K562 (cell line): ENCODE data around the gene TUBA4B. TPM values are rescaled to one million over a fixed set of nuclear protein-coding genes. Genes with fewer than 3 reads are reported as not detected.

Experiments used
- ASH1L ChIP-seq: fragments of 450-650 bp; IDR thresholded peaks from 2 replicates; pipeline ENCODE4 v1.6.1; 2018; ENCODE audit warnings: borderline replicate concordance, mild to moderate bottlenecking, low read depth; ENCODE audit not compliant: partially characterized antibody
- DPF2 ChIP-seq: fragments of 450-650 bp; IDR thresholded peaks from 2 replicates; pipeline ENCODE4 v1.6.1; 2016
- ELF4 ChIP-seq: fragments of 450-650 bp; formaldehyde crosslinking; IDR thresholded peaks from 2 replicates; pipeline ENCODE4 v1.4.0; 2022; ENCODE audit warnings: missing genetic modification characterization
- HDAC2 ChIP-seq: fragments of 450-650 bp; IDR thresholded peaks from 2 replicates; pipeline ENCODE4 v1.6.1; 2016; ENCODE audit warnings: mild to moderate bottlenecking
- JUN ChIP-seq, 2 experiments: sonication (generic) in 1 of 2; formaldehyde crosslinking in 1 of 2; IDR thresholded peaks; 2 replicates each; pipeline versions ENCODE4 v1.6.1 to v1.8.0; 2012 to 2022; ENCODE audit warnings: borderline replicate concordance in 2 of 2, mild to moderate bottlenecking in 2 of 2, improper control_type of control experiment in 1 of 2, low read depth in 1 of 2, low read length in 1 of 2, missing genetic modification reagents in 1 of 2
- KDM4B ChIP-seq, 2 experiments: fragments of 450-650 bp in 1 of 2; sonication (generic) in 1 of 2; IDR thresholded peaks; 2 replicates each; pipeline ENCODE4 v1.6.1; 2016 to 2017; ENCODE audit warnings: borderline replicate concordance in 2 of 2, antibody characterized with exemption in 1 of 2, low read depth in 1 of 2, mild to moderate bottlenecking in 1 of 2
- KDM5B ChIP-seq: fragments of 200-600 bp; sonication (generic); IDR thresholded peaks from 2 replicates; pipeline ENCODE4 v1.6.1; 2012; ENCODE audit warnings: low read depth, mild to moderate bottlenecking, moderate library complexity, low read length, control low read depth, inconsistent platforms; ENCODE audit not compliant: insufficient replicate concordance
- MAX ChIP-seq: sonication (generic); formaldehyde crosslinking; IDR thresholded peaks from 2 replicates; pipeline ENCODE4 v1.9.0; 2022; ENCODE audit warnings: mild to moderate bottlenecking, missing genetic modification reagents
- NFXL1 ChIP-seq: fragments of 450-650 bp; formaldehyde crosslinking; IDR thresholded peaks from 2 replicates; pipeline ENCODE4 v1.4.0; 2021; ENCODE audit warnings: mild to moderate bottlenecking
- NRF1 ChIP-seq, 2 experiments: fragments of 450-650 bp; IDR thresholded peaks in 1 of 2; conservative IDR thresholded peaks in 1 of 2; 2 replicates each; pipeline ENCODE4 v1.6.1; 2014; ENCODE audit warnings: mild to moderate bottlenecking in 2 of 2
- ZBTB8A ChIP-seq: fragments of 450-650 bp; IDR thresholded peaks from 2 replicates; pipeline ENCODE4 v1.6.1; 2018; ENCODE audit warnings: mild to moderate bottlenecking, moderate library complexity; ENCODE audit not compliant: partially characterized antibody
- ZNF175 ChIP-seq: fragments of 200-800 bp; sonication (Bioruptor generic); IDR thresholded peaks from 2 replicates; pipeline ENCODE4 v1.6.1; 2016; ENCODE audit warnings: low read depth, mild to moderate bottlenecking, missing genetic modification characterization, missing compliant biosample characterization
- ZNF239 ChIP-seq: fragments of 250-450 bp; sonication (Bioruptor Pico); IDR thresholded peaks from 2 replicates; pipeline ENCODE4 v1.4.0; 2020; ENCODE audit warnings: mild to moderate bottlenecking
- polyA plus RNA-seq, 8 experiments: library from polyadenylated mRNA; depleted of rRNA in 4 of 8; stranded (reverse) in 5 of 8; unstranded in 3 of 8; fragments of >200 nt; fragmentation: Nextera tagmentation in 2 of 8; fragmentation: Illumina TruSeq in 1 of 8; extraction: Ambion mirVana in 2 of 8; extraction: Trizol in 1 of 8; gene quantifications; 2 replicates each; pipeline versions ENCODE4 v1.2.1 to v1.2.3, GENCODE V29; 2011 to 2014; ENCODE audit warnings: inconsistent platforms in 1 of 8, missing spikeins in 1 of 8
- total RNA-seq, 7 experiments: library from RNA; depleted of rRNA in 6 of 7; stranded (reverse); fragments of >200 nt in 6 of 7; fragmentation: Illumina TruSeq in 2 of 7; extraction: Trizol in 2 of 7; gene quantifications; 2 replicates each; pipeline versions ENCODE4 v1.2.1 to v1.2.3, GENCODE V29; 2011 to 2021; ENCODE audit warnings: low replicate concordance in 1 of 7
- TF ChIP-seq, protein P1 (sequence below), 2 experiments: fragments of 450-650 bp; IDR thresholded peaks; 2 replicates each; pipeline ENCODE4 v1.6.1; 2018; ENCODE audit warnings: mild to moderate bottlenecking in 2 of 2, low read depth in 1 of 2; ENCODE audit not compliant: partially characterized antibody in 2 of 2
- TF ChIP-seq, protein P2 (sequence below): fragments of 250-450 bp; sonication (Bioruptor Pico); IDR thresholded peaks from 2 replicates; pipeline ENCODE4 v1.4.0; 2020; ENCODE audit warnings: borderline replicate concordance
- TF ChIP-seq, protein P3 (sequence below): fragments of 450-650 bp; IDR thresholded peaks from 2 replicates; pipeline ENCODE4 v1.7.1; 2018; ENCODE audit warnings: mild to moderate bottlenecking, low read depth; ENCODE audit not compliant: partially characterized antibody

Gene TUBA4B
- total and polyA plus RNA-seq, 9 of the 15 experiments (the other 6 are each of a cell fraction or from before 2014, with no cell fraction given), result 0.04 TPM; not detected in 8

DNA sequence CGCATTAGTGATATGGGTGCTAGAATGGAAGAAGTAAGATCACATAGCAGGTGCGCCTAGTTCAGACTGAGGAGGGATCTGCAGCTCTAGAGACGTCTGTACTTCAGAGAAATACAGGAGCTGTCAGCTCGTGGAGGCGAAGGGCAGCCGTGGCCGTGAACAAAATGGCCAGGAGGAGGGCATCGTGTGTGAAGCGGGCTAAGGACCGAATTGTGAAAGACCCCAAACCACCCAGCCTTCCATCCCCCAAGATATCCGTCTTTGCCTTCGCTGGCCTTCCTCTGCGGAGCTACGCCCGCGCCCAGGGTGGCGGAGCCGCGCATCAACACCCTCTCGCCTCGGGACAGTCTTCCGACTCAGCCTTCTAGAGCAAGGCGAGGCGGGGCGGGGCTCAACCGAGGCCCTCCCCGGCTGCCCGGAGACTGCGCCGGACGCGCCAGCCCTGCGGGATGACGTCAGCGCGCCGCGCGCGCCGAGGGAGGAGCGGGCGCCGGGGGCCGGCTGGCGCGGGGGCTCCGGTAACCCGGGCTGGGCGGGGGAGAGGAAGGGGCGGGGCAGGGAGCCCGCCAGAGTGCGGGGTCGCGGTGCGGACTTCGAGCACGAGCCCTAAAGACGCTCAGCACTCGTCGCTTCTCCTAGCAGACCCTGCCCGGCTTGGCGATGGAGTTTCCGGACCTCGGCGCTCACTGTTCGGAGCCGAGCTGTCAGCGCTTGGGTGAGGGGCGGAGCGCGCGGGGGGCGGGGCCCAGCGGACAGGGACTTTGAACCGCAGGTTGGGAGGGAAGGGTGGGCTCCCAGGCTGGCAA lies 46.5 kb upstream of the TUBA4B start, which contains the start of gene ZFAND2B (continued):
- TF ChIP-seq, protein P1, sequence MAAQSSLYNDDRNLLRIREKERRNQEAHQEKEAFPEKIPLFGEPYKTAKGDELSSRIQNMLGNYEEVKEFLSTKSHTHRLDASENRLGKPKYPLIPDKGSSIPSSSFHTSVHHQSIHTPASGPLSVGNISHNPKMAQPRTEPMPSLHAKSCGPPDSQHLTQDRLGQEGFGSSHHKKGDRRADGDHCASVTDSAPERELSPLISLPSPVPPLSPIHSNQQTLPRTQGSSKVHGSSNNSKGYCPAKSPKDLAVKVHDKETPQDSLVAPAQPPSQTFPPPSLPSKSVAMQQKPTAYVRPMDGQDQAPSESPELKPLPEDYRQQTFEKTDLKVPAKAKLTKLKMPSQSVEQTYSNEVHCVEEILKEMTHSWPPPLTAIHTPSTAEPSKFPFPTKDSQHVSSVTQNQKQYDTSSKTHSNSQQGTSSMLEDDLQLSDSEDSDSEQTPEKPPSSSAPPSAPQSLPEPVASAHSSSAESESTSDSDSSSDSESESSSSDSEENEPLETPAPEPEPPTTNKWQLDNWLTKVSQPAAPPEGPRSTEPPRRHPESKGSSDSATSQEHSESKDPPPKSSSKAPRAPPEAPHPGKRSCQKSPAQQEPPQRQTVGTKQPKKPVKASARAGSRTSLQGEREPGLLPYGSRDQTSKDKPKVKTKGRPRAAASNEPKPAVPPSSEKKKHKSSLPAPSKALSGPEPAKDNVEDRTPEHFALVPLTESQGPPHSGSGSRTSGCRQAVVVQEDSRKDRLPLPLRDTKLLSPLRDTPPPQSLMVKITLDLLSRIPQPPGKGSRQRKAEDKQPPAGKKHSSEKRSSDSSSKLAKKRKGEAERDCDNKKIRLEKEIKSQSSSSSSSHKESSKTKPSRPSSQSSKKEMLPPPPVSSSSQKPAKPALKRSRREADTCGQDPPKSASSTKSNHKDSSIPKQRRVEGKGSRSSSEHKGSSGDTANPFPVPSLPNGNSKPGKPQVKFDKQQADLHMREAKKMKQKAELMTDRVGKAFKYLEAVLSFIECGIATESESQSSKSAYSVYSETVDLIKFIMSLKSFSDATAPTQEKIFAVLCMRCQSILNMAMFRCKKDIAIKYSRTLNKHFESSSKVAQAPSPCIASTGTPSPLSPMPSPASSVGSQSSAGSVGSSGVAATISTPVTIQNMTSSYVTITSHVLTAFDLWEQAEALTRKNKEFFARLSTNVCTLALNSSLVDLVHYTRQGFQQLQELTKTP (IDR thresholded peaks at IDR 0.05; ENCODE audit: low read depth in 1 of 2, partially characterized antibody in 2 of 2), result no peak
- TF ChIP-seq JUN (IDR thresholded peaks at IDR 0.05; ENCODE audit: borderline replicate concordance, low read depth, low read length) (peak; percentile 50; the same call in 1 of the 2 replicates), JUN (CRISPR knock-in tag; IDR thresholded peaks at IDR 0.05; ENCODE audit: borderline replicate concordance) (no peak), NRF1 (conservative IDR thresholded peaks at IDR 0.05 in 1 of 2, IDR thresholded peaks at IDR 0.05 in 1 of 2) (peak; percentile 89 to 90), HDAC2 (no peak), ZNF175 (CRISPR knock-in tag) (no peak), ELF4 (CRISPR knock-in tag) (no peak), KDM4B (IDR thresholded peaks at IDR 0.05; ENCODE audit: borderline replicate concordance in 2 of 2, low read depth in 1 of 2) (no peak), ZBTB8A (no peak), KDM5B (peak; percentile 91), ZNF239 (CRISPR knock-in tag) (no peak), NFXL1 (CRISPR knock-in tag) (no peak), ASH1L (no peak), DPF2 (0 out of 2 replicates have a peak, but pooled peaks have one; percentile 28), MAX (CRISPR knock-in tag) (0 out of 2 replicates have a peak, but pooled peaks have one; percentile 46)
- TF ChIP-seq, protein P2, sequence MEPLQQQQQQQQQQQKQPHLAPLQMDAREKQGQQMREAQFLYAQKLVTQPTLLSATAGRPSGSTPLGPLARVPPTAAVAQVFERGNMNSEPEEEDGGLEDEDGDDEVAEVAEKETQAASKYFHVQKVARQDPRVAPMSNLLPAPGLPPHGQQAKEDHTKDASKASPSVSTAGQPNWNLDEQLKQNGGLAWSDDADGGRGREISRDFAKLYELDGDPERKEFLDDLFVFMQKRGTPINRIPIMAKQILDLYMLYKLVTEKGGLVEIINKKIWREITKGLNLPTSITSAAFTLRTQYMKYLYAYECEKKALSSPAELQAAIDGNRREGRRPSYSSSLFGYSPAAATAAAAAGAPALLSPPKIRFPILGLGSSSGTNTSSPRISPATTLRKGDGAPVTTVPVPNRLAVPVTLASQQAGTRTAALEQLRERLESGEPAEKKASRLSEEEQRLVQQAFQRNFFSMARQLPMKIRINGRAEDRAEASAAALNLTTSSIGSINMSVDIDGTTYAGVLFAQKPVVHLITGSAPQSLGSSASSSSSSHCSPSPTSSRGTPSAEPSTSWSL (CRISPR knock-in tag), result no peak
- TF ChIP-seq, protein P3, sequence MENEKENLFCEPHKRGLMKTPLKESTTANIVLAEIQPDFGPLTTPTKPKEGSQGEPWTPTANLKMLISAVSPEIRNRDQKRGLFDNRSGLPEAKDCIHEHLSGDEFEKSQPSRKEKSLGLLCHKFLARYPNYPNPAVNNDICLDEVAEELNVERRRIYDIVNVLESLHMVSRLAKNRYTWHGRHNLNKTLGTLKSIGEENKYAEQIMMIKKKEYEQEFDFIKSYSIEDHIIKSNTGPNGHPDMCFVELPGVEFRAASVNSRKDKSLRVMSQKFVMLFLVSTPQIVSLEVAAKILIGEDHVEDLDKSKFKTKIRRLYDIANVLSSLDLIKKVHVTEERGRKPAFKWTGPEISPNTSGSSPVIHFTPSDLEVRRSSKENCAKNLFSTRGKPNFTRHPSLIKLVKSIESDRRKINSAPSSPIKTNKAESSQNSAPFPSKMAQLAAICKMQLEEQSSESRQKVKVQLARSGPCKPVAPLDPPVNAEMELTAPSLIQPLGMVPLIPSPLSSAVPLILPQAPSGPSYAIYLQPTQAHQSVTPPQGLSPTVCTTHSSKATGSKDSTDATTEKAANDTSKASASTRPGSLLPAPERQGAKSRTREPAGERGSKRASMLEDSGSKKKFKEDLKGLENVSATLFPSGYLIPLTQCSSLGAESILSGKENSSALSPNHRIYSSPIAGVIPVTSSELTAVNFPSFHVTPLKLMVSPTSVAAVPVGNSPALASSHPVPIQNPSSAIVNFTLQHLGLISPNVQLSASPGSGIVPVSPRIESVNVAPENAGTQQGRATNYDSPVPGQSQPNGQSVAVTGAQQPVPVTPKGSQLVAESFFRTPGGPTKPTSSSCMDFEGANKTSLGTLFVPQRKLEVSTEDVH, result no peak
